Osteoblast (primary cell): ENCODE measurements around the gene RPP40. TPM values are rescaled to one million over a fixed set of nuclear protein-coding genes. Genes with fewer than 3 reads are reported as not detected.

Source experiments
- DNase-seq: peaks from one replicate; pipeline ENCODE4 v3.0.0; 2011; ENCODE audit warnings: low spot score, mixed read lengths; ENCODE audit not compliant: insufficient read length; ENCODE audit errors: missing footprints
- H2AFZ ChIP-seq: 2 replicates; pipeline ENCODE4 v1.6.0; 2011; ENCODE audit warnings: mild to moderate bottlenecking, low read length
- H3K27ac ChIP-seq: 2 replicates; pipeline ENCODE4 v1.5.1; 2011; ENCODE audit warnings: mild to moderate bottlenecking, low read depth, low read length, moderate library complexity
- H3K27me3 ChIP-seq: 2 replicates; pipeline ENCODE4 v1.6.0; 2012; ENCODE audit warnings: mild to moderate bottlenecking, control low read depth, inconsistent platforms, low read length, moderate library complexity; ENCODE audit not compliant: insufficient read depth
- H3K36me3 ChIP-seq: 2 replicates; pipeline ENCODE4 v1.5.1; 2011; ENCODE audit warnings: mild to moderate bottlenecking, low read length, control low read depth, moderate library complexity; ENCODE audit not compliant: insufficient read depth
- H3K4me1 ChIP-seq: 2 replicates; pipeline ENCODE4 v1.5.1; 2011; ENCODE audit warnings: mild to moderate bottlenecking, low read length, control low read depth, moderate library complexity; ENCODE audit not compliant: insufficient read depth
- H3K4me2 ChIP-seq: 2 replicates; pipeline ENCODE4 v1.6.0; 2011; ENCODE audit warnings: mild to moderate bottlenecking, low read length; ENCODE audit not compliant: insufficient read depth
- H3K4me3 ChIP-seq: fragments of 200-600 bp; sonication (generic); 3 replicates; pipeline ENCODE4 v1.5.1; 2012; ENCODE audit warnings: mild to moderate bottlenecking, low read length, inconsistent platforms; ENCODE audit not compliant: insufficient read depth
- H3K79me2 ChIP-seq: 2 replicates; pipeline ENCODE4 v1.6.0; 2012; ENCODE audit warnings: mild to moderate bottlenecking, low read length, control low read depth, inconsistent platforms; ENCODE audit not compliant: insufficient read depth
- H3K9me3 ChIP-seq: 2 replicates; pipeline ENCODE4 v1.5.1; 2011; ENCODE audit warnings: low read depth, low read length, control low read depth
- H4K20me1 ChIP-seq: 2 replicates; pipeline ENCODE4 v1.6.0; 2012; ENCODE audit warnings: mild to moderate bottlenecking, low read length, control low read depth; ENCODE audit not compliant: insufficient read depth
- CTCF ChIP-seq: IDR thresholded peaks from 2 replicates; pipeline ENCODE4 v1.5.1; 2011; ENCODE audit warnings: mild to moderate bottlenecking, low read depth, low read length, moderate library complexity; ENCODE audit errors: extremely low read depth
- total RNA-seq: library from RNA; depleted of rRNA; stranded (reverse); fragments of >200 nt; gene quantifications from 2 replicates; pipeline ENCODE4 v1.2.3, GENCODE V29; 2012

The RPP40 gene
- total RNA-seq, 1 donor: 8.3 TPM

- Histone ChIP-seq H3K79me2 (no peaks in the 10 kb centered on the region), H3K27me3 (no peaks in the 10 kb centered on the region), H3K4me1 (peaks cover 6% of the 10 kb centered on the region), H4K20me1 (no peaks in the 10 kb centered on the region), H3K4me3 (no peak overlapping the region), H2AFZ (no peak overlapping the region), H3K36me3 (no peaks in the 10 kb centered on the region), H3K4me2 (no peak overlapping the region), H3K9me3 (no peaks in the 10 kb centered on the region), H3K27ac (no peak overlapping the region)
- TF ChIP-seq CTCF: no peak
- no peak for DNase-seq
Observed at GRCh38 chr6:5028301-5028700, 24.5 kb upstream of the RPP40 start.

GRCh38 chr6:5025911-5026819, 22.3 kb upstream of the RPP40 start:
- peak; percentile 85 for DNase-seq
- Histone ChIP-seq H3K27me3 (no peaks in the 10 kb centered on the region), H3K9me3 (no peaks in the 10 kb centered on the region), H3K4me2 (peak overlapping the region; percentile 97), H3K36me3 (no peaks in the 10 kb centered on the region), H3K4me1 (peaks cover 6% of the 10 kb centered on the region), H3K27ac (peak overlapping the region; percentile 28), H3K79me2 (no peaks in the 10 kb centered on the region), H2AFZ (peak overlapping the region; percentile 93), H3K4me3 (peak overlapping the region; percentile 84), H4K20me1 (no peaks in the 10 kb centered on the region)
- peak; percentile 17 for TF ChIP-seq CTCF

- TF ChIP-seq CTCF: no peak
- Histone ChIP-seq H3K4me3 (no peak overlapping the region), H3K4me2 (no peak overlapping the region), H3K27me3 (no peaks in the 10 kb centered on the region), H4K20me1 (no peaks in the 10 kb centered on the region), H3K79me2 (no peaks in the 10 kb centered on the region), H3K9me3 (no peaks in the 10 kb centered on the region), H3K4me1 (peaks cover 6% of the 10 kb centered on the region), H2AFZ (no peak overlapping the region), H3K27ac (no peak overlapping the region), H3K36me3 (no peaks in the 10 kb centered on the region)
- no peak for DNase-seq
Observed at GRCh38 chr6:5023923-5024322, 20.1 kb upstream of the RPP40 start.

GRCh38 chr6:5020142-5020541, 16.3 kb upstream of the RPP40 start:
- Histone ChIP-seq H4K20me1 (no peaks in the 10 kb centered on the region), H3K4me1 (no peaks in the 10 kb centered on the region), H3K4me2 (no peak overlapping the region), H3K79me2 (no peaks in the 10 kb centered on the region), H3K36me3 (no peaks in the 10 kb centered on the region), H3K4me3 (no peak overlapping the region), H3K9me3 (no peaks in the 10 kb centered on the region), H3K27ac (no peak overlapping the region), H3K27me3 (no peaks in the 10 kb centered on the region), H2AFZ (no peak overlapping the region)
- DNase-seq: no peak
- no peak for TF ChIP-seq CTCF
